Heart left ventricle (tissue), 13 donors: Measurements from ENCODE around the gene KRT6A.

Experiments
- POLR2A ChIP-seq, 2 donors: fragments of 450-650 bp; IDR thresholded peaks; one replicate each; pipeline ENCODE4 v1.6.1; 2017; ENCODE audit warnings: antibody characterized with exemption in 2 of 2, mild to moderate bottlenecking in 2 of 2, moderate library complexity in 2 of 2
- TF ChIP-seq, protein P1 (sequence below), 12 donors: fragments of 200-600 bp; sonication (generic) in 4 of 12; IDR thresholded peaks; one replicate each; pipeline versions ENCODE4 v1.5.0 to v1.8.0; 2018 to 2022; ENCODE audit warnings: antibody characterized with exemption in 12 of 12, mild to moderate bottlenecking in 5 of 12
- donor health status: ischemic (EF 13 %, LVEDD 7.1; RV severe dilation, severe dysfunction).
- donor health status: DM: no; HTN: yes; CAD: no.
- donor health status: DM: no; HTN: no; CAD: no.
- donor health status: ischemic (EF 25% LVEDD 6.9; RV normal size, moderate dysfunction).
- donor health status: ischemic (EF 25% LVEDD 5.7; RV mildly dilated, moderate dysfunction).
- donor health status: ischemic (EF 35%, LVEDD 5.7; RV mildly dilated, moderate dysfunction).
- donor health status: nonischemic (EF 11% LVEDD 7.7; RV severe dilation, severe dysfunction).
- donor health status: DM: yes; HTN: yes; CAD: no.
- donor health status: PGD.
- donor health status: ischemic (EF 29% LVEDD 5.4; RV normal size, mild dysfunction).
- donor health status: nonischemic (EF 23%, LVEDD 6.1; RV moderate dilation, normal function).

GRCh38 chr12:52517888-52518287, 24.8 kb upstream of the KRT6A start:
- TF ChIP-seq, protein P1, sequence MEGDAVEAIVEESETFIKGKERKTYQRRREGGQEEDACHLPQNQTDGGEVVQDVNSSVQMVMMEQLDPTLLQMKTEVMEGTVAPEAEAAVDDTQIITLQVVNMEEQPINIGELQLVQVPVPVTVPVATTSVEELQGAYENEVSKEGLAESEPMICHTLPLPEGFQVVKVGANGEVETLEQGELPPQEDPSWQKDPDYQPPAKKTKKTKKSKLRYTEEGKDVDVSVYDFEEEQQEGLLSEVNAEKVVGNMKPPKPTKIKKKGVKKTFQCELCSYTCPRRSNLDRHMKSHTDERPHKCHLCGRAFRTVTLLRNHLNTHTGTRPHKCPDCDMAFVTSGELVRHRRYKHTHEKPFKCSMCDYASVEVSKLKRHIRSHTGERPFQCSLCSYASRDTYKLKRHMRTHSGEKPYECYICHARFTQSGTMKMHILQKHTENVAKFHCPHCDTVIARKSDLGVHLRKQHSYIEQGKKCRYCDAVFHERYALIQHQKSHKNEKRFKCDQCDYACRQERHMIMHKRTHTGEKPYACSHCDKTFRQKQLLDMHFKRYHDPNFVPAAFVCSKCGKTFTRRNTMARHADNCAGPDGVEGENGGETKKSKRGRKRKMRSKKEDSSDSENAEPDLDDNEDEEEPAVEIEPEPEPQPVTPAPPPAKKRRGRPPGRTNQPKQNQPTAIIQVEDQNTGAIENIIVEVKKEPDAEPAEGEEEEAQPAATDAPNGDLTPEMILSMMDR (IDR thresholded peaks at IDR 0.05), result no peak
- no peak for TF ChIP-seq POLR2A (IDR thresholded peaks at IDR 0.05)
